ENCODE measurements around the gene C4orf46. TPM values are rescaled to one million over a fixed set of nuclear protein-coding genes. Genes with fewer than 3 reads are reported as not detected.

Gene C4orf46
- total and polyA plus RNA-seq, 2 experiments from 2014 or later, result 23.9 to 41.5 TPM

- H3K4me3 ChIP-seq, result no peak overlapping the region
- TF ChIP-seq EZH2 (IDR thresholded peaks at IDR 0.05; ENCODE audit: low read depth, unreplicated experiment), result no peak
- no peak for TF ChIP-seq REST (IDR thresholded peaks at IDR 0.05; ENCODE audit: unreplicated experiment)
- no peak for TF ChIP-seq ZNF462 (CRISPR knock-in tag; IDR thresholded peaks at IDR 0.05)
- TF ChIP-seq STAT1 (IDR thresholded peaks at IDR 0.05; ENCODE audit: unreplicated experiment), result no peak
- TF ChIP-seq NANOG (IDR thresholded peaks at IDR 0.05; ENCODE audit: borderline replicate concordance), result no peak
- no peak for TF ChIP-seq POLR2AphosphoS5 (IDR thresholded peaks at IDR 0.05; ENCODE audit: low read depth)
- TF ChIP-seq EZH2phosphoT487 (IDR thresholded peaks at IDR 0.05; ENCODE audit: unreplicated experiment), result no peak
- no peak for TF ChIP-seq ZNF331 (CRISPR knock-in tag; IDR thresholded peaks at IDR 0.05; ENCODE audit: low read depth)
- no peak for TF ChIP-seq CREB1 (CRISPR knock-in tag; IDR thresholded peaks at IDR 0.05; ENCODE audit: low read depth)
- TF ChIP-seq ZNF114 (CRISPR knock-in tag; IDR thresholded peaks at IDR 0.05), result no peak
- TF ChIP-seq ETS1 (IDR thresholded peaks at IDR 0.05), result no peak
- H3F3A ChIP-seq (replicated peaks; ENCODE audit: low read depth), result no peaks in the 10 kb centered on the region
- H3K27me3 Mint-ChIP-seq (ENCODE audit: insufficient read depth, low read depth, poor library complexity), result no peaks in the 10 kb centered on the region
- H3K27me3 ChIP-seq (ENCODE audit: insufficient read depth), result no peaks in the 10 kb centered on the region
- peaks cover 2% of the 10 kb centered on the region; the same call in 1 of the 2 replicates for H3K79me2 ChIP-seq (replicated peaks; ENCODE audit: insufficient read depth)
- DNase-seq (ENCODE audit: low spot score), result no peak
- H4K20me1 ChIP-seq (replicated peaks; ENCODE audit: insufficient read depth), result no peaks in the 10 kb centered on the region
- no peaks in the 10 kb centered on the region for H3K9me2 ChIP-seq (ENCODE audit: insufficient read depth)
- no peak overlapping the region for H3K27ac Mint-ChIP-seq
- H3K9me3 Mint-ChIP-seq, result no peaks in the 10 kb centered on the region
- H2AFZ ChIP-seq, result no peak overlapping the region
- peaks cover 5% of the 10 kb centered on the region; the same call in 2 of the 3 replicates for H3K4me1 Mint-ChIP-seq
- no peak for ATAC-seq
- no peak overlapping the region for H3K4me3 Mint-ChIP-seq
- no peaks in the 10 kb centered on the region for H3K4me1 ChIP-seq (ENCODE audit: insufficient read depth)
- H3K27ac ChIP-seq (ENCODE audit: low read depth), result no peak overlapping the region
- no peak overlapping the region for H3K4me2 ChIP-seq
- H3K36me3 ChIP-seq (ENCODE audit: insufficient read depth), result no peaks in the 10 kb centered on the region
- H3K36me3 Mint-ChIP-seq (ENCODE audit: low read depth), result no peaks in the 10 kb centered on the region
Measured at GRCh38 chr4:158678767-158679166, 7.1 kb upstream of the C4orf46 start.

All from GM23338 (cell line).